A549 (cell line): Measurements from ENCODE around the gene MEOX1.

ENCODE experiments used
- CEBPB ChIP-seq, 2 experiments: fragments of >200 bp in 1 of 2; sonication (Bioruptor Twin) in 1 of 2; formaldehyde crosslinking in 1 of 2; IDR thresholded peaks; 2 replicates each; pipeline ENCODE4 v1.6.1; 2012 to 2016
- CHD2 ChIP-seq: fragments of 150-350 bp; IDR thresholded peaks from 2 replicates; pipeline ENCODE4 v1.6.1; 2014; ENCODE audit warnings: low read length; ENCODE audit not compliant: partially characterized antibody
- CTCF ChIP-seq: fragments of >200 bp; sonication (Bioruptor Twin); formaldehyde crosslinking; IDR thresholded peaks from 3 replicates; pipeline ENCODE4 v1.5.1; 2016
- RAD21 ChIP-seq, 2 experiments: fragments of >200 bp in 1 of 2; sonication (Bioruptor Twin) in 1 of 2; formaldehyde crosslinking in 1 of 2; IDR thresholded peaks in 1 of 2; conservative IDR thresholded peaks in 1 of 2; 2 replicates in 1 of 2; 3 replicates in 1 of 2; pipeline ENCODE4 v1.6.1; 2012 to 2018; ENCODE audit warnings: inconsistent platforms in 1 of 2
- ZNF302 ChIP-seq: fragments of 250-450 bp; sonication (Bioruptor Pico); IDR thresholded peaks from 2 replicates; pipeline ENCODE4 v1.9.0; 2021; ENCODE audit warnings: inconsistent platforms, mild to moderate bottlenecking, moderate library complexity

- TF ChIP-seq RAD21 (conservative IDR thresholded peaks at IDR 0.05 in 1 of 2, IDR thresholded peaks at IDR 0.05 in 1 of 2), result no peak
- no peak for TF ChIP-seq CTCF
- no peak for TF ChIP-seq CHD2
- no peak for TF ChIP-seq CEBPB (IDR thresholded peaks at IDR 0.05)
- TF ChIP-seq ZNF302 (CRISPR knock-in tag), result no peak
These were observed 62.7 kb downstream of the MEOX1 start for GRCh38 chr17:43599046-43599395.
